ENCODE data around the gene AKR1B1.

The AKR1B1 gene

GRCh38 chr7:134419085-134419484, 39.8 kb downstream of the AKR1B1 start:
- no peak for DNase-seq (ENCODE audit: low read depth)

GRCh38 chr7:134415700-134416099, 43.2 kb downstream of the AKR1B1 start:
- no peak for DNase-seq (ENCODE audit: low read depth)

DNA sequence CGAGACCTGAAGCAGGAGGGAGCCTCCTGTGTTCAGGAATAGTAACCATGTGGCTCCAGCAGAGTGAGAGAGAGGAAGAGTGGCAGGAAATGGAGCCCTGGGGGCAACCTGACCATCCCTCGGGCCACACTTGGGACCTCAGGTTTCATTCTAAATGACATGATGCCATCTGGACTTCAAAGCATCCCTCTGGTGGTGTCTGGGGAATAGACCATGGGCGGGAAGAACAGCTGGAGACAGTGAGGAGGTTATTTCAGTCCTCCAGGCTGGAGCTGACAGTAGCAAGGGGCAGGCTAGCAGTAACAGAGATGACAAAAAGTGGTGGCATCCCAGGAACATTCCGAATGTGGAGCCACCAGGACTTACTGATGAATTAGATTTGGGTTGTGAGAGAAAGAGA, 44.8 kb downstream of the AKR1B1 start:
- no peak for DNase-seq (ENCODE audit: low read depth)

DNA sequence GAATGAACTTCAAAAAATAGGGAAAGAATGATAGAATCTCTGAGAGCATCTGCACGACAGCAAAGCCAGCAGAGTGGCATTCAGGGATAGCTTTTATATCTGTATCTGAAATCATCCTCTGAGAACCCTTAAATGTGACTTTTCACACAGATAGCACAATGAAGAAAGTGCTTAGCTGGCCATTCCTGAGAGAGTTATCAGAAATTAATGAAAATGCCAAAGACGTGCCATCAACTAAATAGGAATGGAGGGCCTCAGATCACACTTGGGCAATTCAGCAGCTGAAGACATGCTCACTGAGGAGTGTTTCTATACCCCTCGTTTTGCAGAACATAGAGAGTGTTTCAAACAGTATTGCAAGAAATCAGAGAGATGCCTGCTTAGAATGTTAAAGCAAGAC, 51.6 kb downstream of the AKR1B1 start:
- DNase-seq (ENCODE audit: low read depth), result no peak

GRCh38 chr7:134406431-134406830, 52.5 kb downstream of the AKR1B1 start:
- no peak for DNase-seq (ENCODE audit: low read depth)

GRCh38 chr7:134405299-134405698, 53.6 kb downstream of the AKR1B1 start:
- no peak for DNase-seq (ENCODE audit: low read depth)

DNA sequence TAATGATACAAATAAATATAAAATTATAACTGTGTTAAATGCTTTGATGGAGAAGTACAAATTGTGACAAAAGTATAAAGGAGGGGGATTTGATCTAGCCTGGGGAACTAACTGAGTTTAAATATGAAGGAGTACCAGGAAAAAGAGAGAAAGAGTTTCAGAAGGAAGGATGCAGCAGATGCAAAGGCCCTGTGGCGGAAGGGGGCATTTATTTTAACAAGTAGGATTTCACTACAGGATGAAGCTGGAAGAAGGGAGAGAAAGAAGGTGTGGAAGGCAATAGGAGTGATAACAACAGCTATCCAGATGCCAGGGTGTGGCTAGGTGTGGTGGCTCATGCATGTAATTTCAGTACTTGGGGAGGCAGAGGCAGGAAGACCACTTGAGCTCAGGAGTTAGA, 55.8 kb downstream of the AKR1B1 start:
- no peak for DNase-seq (ENCODE audit: low read depth)

GRCh38 chr7:134400859-134401258, 58.0 kb downstream of the AKR1B1 start:
- DNase-seq (ENCODE audit: low read depth), result no peak

DNA sequence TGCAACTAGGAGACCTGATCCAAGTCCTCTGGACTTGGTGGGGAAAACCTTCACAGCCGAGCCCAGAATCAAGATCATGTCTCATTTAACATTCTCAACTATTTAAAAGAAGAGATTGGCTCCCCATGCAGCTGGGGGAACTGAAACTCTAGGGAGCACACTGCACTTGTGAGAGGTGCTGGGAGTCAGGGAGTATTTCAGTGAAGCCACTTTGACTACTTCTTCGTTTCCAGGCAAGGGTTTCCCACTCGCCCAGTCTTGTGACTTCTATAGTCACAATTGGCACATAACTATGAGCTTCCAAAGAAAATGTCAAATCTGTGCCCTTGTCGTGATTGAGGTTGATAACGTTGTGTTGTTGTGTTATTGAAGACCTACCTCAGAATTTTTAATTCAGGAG, 62.9 kb downstream of the AKR1B1 start:
- no peak for DNase-seq (ENCODE audit: low read depth)

DNA sequence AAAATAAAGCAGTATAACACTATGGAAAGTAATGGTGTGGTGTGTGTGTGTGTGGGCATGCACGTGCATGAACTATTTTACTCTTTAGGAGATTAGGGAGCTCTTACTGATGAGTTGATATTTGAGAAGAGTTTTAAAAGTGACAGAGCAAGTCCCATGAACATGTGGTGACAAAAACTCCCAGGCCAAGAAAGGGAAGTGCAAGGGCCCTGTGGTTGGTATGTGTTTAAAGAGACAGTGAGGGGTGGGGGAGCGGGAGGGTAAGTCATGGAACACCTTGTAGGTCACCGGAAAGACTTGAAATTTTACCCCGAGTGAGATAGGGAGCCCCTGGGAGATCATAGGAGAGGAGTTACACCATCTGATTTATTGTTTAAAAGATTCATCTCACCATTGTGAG, 63.3 kb downstream of the AKR1B1 start:
- no peak for DNase-seq (ENCODE audit: low read depth)

- no peak for DNase-seq (ENCODE audit: low read depth)
These were observed 64.8 kb downstream of the AKR1B1 start for GRCh38 chr7:134394056-134394455.

All from T-helper 22 cell (primary cell).